ENCODE data around the gene ARIH1. TPM values are rescaled to one million over a fixed set of nuclear protein-coding genes. Genes with fewer than 3 reads are reported as not detected.

The ARIH1 gene
- total and polyA plus RNA-seq, 2 of the 4 experiments (the other 2 are of a cell fraction), result 24.0 to 41.2 TPM

DNA sequence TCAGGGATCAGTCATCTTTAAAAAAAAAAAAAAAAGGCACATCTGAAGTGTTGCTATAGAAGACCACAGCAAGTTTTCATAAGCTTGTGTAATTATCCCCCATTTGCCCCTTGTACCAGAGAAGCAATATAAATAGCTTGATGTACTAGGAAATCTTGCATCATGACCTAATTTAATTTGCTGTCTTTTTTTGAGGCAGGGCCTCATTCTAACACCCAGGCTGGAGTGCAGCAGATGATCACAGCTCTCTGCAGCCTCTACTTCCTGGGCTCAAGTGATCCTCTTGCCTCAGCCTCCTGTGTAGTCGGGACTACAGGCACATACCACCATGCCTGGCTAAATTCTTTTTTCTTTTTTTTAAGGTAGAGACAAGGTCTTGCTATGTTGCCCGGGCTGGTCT lies 88.7 kb downstream of the ARIH1 start:
- Histone ChIP-seq H2BK20ac (ENCODE audit: low read depth, low read length) (no peak overlapping the region), H3K27ac (ENCODE audit: insufficient read depth, low read length) (no peak overlapping the region), H2AK5ac (ENCODE audit: low read depth, low read length) (no peak overlapping the region), H3K9me3 (ENCODE audit: control insufficient read depth, insufficient read depth, low read length) (no peaks in the 10 kb centered on the region), H3K4me3 (ENCODE audit: insufficient read depth, low read depth, low read length) (no peak overlapping the region), H2BK120ac (ENCODE audit: low read depth, low read length) (no peak overlapping the region), H3K36me3 (ENCODE audit: control insufficient read depth, insufficient read depth, low read length) (peaks cover 22% of the 10 kb centered on the region), H3K9ac (ENCODE audit: low read depth, low read length) (no peak overlapping the region), H3K56ac (ENCODE audit: extremely low read depth, insufficient read depth, low read length) (no peak overlapping the region), H4K91ac (ENCODE audit: insufficient read depth, low read depth, low read length) (no peak overlapping the region), H3K18ac (ENCODE audit: low read depth, low read length) (no peak overlapping the region), H2AK9ac (replicated peaks; ENCODE audit: low read depth, low read length, poor library complexity) (no peak overlapping the region), H4K8ac (ENCODE audit: low read depth in 2 of 2, low read length in 2 of 2) (no peak overlapping the region), H3K14ac (replicated peaks; ENCODE audit: low read depth, low read length) (no peak overlapping the region), H3K9me1 (ENCODE audit: insufficient read depth, low read length) (peaks cover 6% of the 10 kb centered on the region), H3K4ac (ENCODE audit: low read depth, low read length) (no peak overlapping the region), H2AFZ (replicated peaks; ENCODE audit: low read length, poor library complexity) (no peak overlapping the region), H3K4me1 (ENCODE audit: control insufficient read depth, insufficient read depth, low read length) (peaks cover 6% of the 10 kb centered on the region), H3K79me1 (ENCODE audit: low read depth in 1 of 2, low read length in 2 of 2) (peaks cover 41 to 57% of the 10 kb centered on the region in 2 experiments), H3K27me3 (ENCODE audit: control insufficient read depth, insufficient read depth, low read length) (no peaks in the 10 kb centered on the region), H4K20me1 (ENCODE audit: insufficient read depth, low read length) (peaks cover 28% of the 10 kb centered on the region; the same call in 1 of the 2 replicates), H2BK5ac (ENCODE audit: low read depth, low read length, poor library complexity, severe bottlenecking) (no peak overlapping the region), H4K5ac (ENCODE audit: low read depth, low read length) (no peak overlapping the region), H2BK15ac (ENCODE audit: low read depth, low read length) (no peak overlapping the region), H3K4me2 (ENCODE audit: low read depth, low read length) (no peak overlapping the region), H3K23ac (ENCODE audit: low read depth, low read length) (no peak overlapping the region)
- intact Hi-C loops (cut with micrococcal nuclease) (no loop called here), dilution Hi-C loops (cut with HindIII; ENCODE audit: low sequenced_read_pairs, unreplicated experiment) (no loop called here), in situ Hi-C loops (cut with MboI; ENCODE audit: low sequenced_read_pairs) (no loop called here)
- TF ChIP-seq, protein P1, sequence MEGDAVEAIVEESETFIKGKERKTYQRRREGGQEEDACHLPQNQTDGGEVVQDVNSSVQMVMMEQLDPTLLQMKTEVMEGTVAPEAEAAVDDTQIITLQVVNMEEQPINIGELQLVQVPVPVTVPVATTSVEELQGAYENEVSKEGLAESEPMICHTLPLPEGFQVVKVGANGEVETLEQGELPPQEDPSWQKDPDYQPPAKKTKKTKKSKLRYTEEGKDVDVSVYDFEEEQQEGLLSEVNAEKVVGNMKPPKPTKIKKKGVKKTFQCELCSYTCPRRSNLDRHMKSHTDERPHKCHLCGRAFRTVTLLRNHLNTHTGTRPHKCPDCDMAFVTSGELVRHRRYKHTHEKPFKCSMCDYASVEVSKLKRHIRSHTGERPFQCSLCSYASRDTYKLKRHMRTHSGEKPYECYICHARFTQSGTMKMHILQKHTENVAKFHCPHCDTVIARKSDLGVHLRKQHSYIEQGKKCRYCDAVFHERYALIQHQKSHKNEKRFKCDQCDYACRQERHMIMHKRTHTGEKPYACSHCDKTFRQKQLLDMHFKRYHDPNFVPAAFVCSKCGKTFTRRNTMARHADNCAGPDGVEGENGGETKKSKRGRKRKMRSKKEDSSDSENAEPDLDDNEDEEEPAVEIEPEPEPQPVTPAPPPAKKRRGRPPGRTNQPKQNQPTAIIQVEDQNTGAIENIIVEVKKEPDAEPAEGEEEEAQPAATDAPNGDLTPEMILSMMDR (conservative IDR thresholded peaks at IDR 0.05; ENCODE audit: low read depth, low read length), result no peak
- TF ChIP-seq MAFK (IDR thresholded peaks at IDR 0.05; ENCODE audit: low read depth, low read length), result no peak
- no peak for TF ChIP-seq CHD1 (IDR thresholded peaks at IDR 0.05; ENCODE audit: low read depth, low read length)
- no peak for TF ChIP-seq RAD21 (IDR thresholded peaks at IDR 0.05; ENCODE audit: low read length)
- TF ChIP-seq MAZ (IDR thresholded peaks at IDR 0.05; ENCODE audit: borderline replicate concordance, low read depth, low read length), result no peak
- TF ChIP-seq, protein P2, sequence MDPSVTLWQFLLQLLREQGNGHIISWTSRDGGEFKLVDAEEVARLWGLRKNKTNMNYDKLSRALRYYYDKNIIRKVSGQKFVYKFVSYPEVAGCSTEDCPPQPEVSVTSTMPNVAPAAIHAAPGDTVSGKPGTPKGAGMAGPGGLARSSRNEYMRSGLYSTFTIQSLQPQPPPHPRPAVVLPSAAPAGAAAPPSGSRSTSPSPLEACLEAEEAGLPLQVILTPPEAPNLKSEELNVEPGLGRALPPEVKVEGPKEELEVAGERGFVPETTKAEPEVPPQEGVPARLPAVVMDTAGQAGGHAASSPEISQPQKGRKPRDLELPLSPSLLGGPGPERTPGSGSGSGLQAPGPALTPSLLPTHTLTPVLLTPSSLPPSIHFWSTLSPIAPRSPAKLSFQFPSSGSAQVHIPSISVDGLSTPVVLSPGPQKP (IDR thresholded peaks at IDR 0.05; ENCODE audit: borderline replicate concordance, low read depth, low read length), result no peak
- no peak for TF ChIP-seq MXI1 (IDR thresholded peaks at IDR 0.05; ENCODE audit: borderline replicate concordance, low read depth, low read length)
- no peak for TF ChIP-seq RFX5 (IDR thresholded peaks at IDR 0.05; ENCODE audit: low read depth, low read length)
- DNase-seq, result no peak
- ATAC-seq (ENCODE audit: low read depth), result no peak
- ChIA-PET POLR2A (ENCODE audit: unreplicated experiment) (no interaction called here), CTCF (no interaction called here)
- no TSS peak for BruUV-seq (replicated peaks)
- no CpG with 5 or more reads among the region's 2 CpGs for WGBS, 2 experiments (ENCODE audit: extremely low coverage in 2 of 2, insufficient read length in 1 of 2)

All from IMR-90 (cell line).